Measurements from ENCODE around the gene XYLT1. TPM values are rescaled to one million over a fixed set of nuclear protein-coding genes. Genes with fewer than 3 reads are reported as not detected.

Gene XYLT1
- total and polyA plus RNA-seq, 2 of the 8 experiments (the other 6 are each of a cell fraction or from before 2014, with no cell fraction given), result 6.6 to 25.4 TPM

- Histone ChIP-seq H3K79me1 (ENCODE audit: low read depth, low read length) (0 out of 2 replicates have a peak, but pooled peaks cover 2% of the 10 kb centered on the region), H3K18ac (ENCODE audit: extremely low read depth, low read length) (no peak overlapping the region), H3K14ac (ENCODE audit: insufficient read length) (no peak overlapping the region), H2BK20ac (ENCODE audit: low read length) (no peak overlapping the region), H2BK15ac (ENCODE audit: low read length) (no peak overlapping the region), H2AK5ac (ENCODE audit: low read depth, low read length) (no peak overlapping the region), H3K9ac (replicated peaks in 1 of 4; ENCODE audit: extremely low read depth in 1 of 4, low read depth in 3 of 4, low read length in 3 of 4) (no peak overlapping the region; a peak in 1 of 7 replicates), H3K36me3 (ENCODE audit: control insufficient read depth in 2 of 4, insufficient read depth in 4 of 4, low read length in 3 of 4) (no peaks in the 10 kb centered on the region), H3K9me3 (ENCODE audit: insufficient read depth in 2 of 2, low read depth in 1 of 2, low read length in 1 of 2) (no peaks in the 10 kb centered on the region), H3K56ac (replicated peaks; ENCODE audit: insufficient read length, low read depth, low read length) (no peak overlapping the region), H3K27ac (ENCODE audit: low read depth, low read length) (no peak overlapping the region), H3K4ac (replicated peaks; ENCODE audit: insufficient read length, low read depth, low read length) (no peak overlapping the region), H4K91ac (replicated peaks; ENCODE audit: insufficient read length, low read length) (no peak overlapping the region), H2BK12ac (ENCODE audit: low read depth, low read length) (no peak overlapping the region; the same call in 1 of the 2 replicates), H3K23ac (ENCODE audit: insufficient read length) (no peak overlapping the region), H3K4me2 (ENCODE audit: insufficient read depth in 1 of 2, low read depth in 2 of 2, low read length in 2 of 2) (peak overlapping the region; percentile 12 to 35; a peak in 3 of 4 replicates), H4K8ac (ENCODE audit: extremely low read depth, insufficient read depth, low read length) (no peak overlapping the region), H2BK120ac (replicated peaks; ENCODE audit: low read depth, low read length) (no peak overlapping the region), H3K4me1 (replicated peaks in 1 of 4; ENCODE audit: control insufficient read depth in 3 of 4, insufficient read depth in 4 of 4, low read length in 3 of 4) (peaks cover 2 to 18% (median 8%) of the 10 kb centered on the region in 4 experiments; a peak in 6 of 7 replicates), H2BK5ac (ENCODE audit: low read depth, low read length) (no peak overlapping the region), H3K79me2 (ENCODE audit: control insufficient read depth in 1 of 2, insufficient read depth in 2 of 2, low read length in 2 of 2) (no peaks in the 10 kb centered on the region), H3K23me2 (ENCODE audit: low read depth, low read length) (peaks cover 5% of the 10 kb centered on the region; the same call in 1 of the 2 replicates), H2AFZ (ENCODE audit: low read length) (no peak overlapping the region), H3K4me3 (ENCODE audit: extremely low read depth in 1 of 4, insufficient read depth in 2 of 4, low read depth in 3 of 4, low read length in 4 of 4) (peak overlapping the region in 1 of 4 experiments; percentile 16; a peak in 1 of 8 replicates), H4K5ac (ENCODE audit: insufficient read length, low read depth, low read length) (no peak overlapping the region), H3K27me3 (replicated peaks in 1 of 4; ENCODE audit: control insufficient read depth in 3 of 4, extremely low read depth in 1 of 4, insufficient read depth in 3 of 4, low read length in 3 of 4) (no peaks in the 10 kb centered on the region), H4K20me1 (replicated peaks in 1 of 2; ENCODE audit: control insufficient read depth in 1 of 2, insufficient read depth in 2 of 2, low read length in 2 of 2) (no peaks in the 10 kb centered on the region)
- ChIA-PET CTCF (ENCODE audit: partially characterized antibody) (interaction anchor here (0.9 to 3.6 kb wide), 4 partner anchors 11 to 242 kb away, joined by 3 to 28 read pairs (median 4); no protein-coding TSS in a partner anchor), POLR2A (ENCODE audit: partially characterized antibody) (no interaction called here)
- no peak for TF ChIP-seq ATF2 (IDR thresholded peaks at IDR 0.05; ENCODE audit: low read length)
- TF ChIP-seq JUN (IDR thresholded peaks at IDR 0.05; ENCODE audit: low read depth, low read length), result no peak
- TF ChIP-seq RXRA (IDR thresholded peaks at IDR 0.05; ENCODE audit: insufficient read depth, low read depth, low read length), result no peak
- 0 out of 4 replicates have a peak, but pooled peaks of 1 of the 2 experiments have one; percentile 64 for TF ChIP-seq HDAC2 (IDR thresholded peaks at IDR 0.05; ENCODE audit: borderline replicate concordance in 1 of 2, low read depth in 2 of 2, low read length in 2 of 2)
- TF ChIP-seq KDM1A (IDR thresholded peaks at IDR 0.05; ENCODE audit: borderline replicate concordance, low read length), result peak; percentile 89
- no peak for TF ChIP-seq SP4 (IDR thresholded peaks at IDR 0.05; ENCODE audit: low read length)
- no peak for TF ChIP-seq YY1 (IDR thresholded peaks at IDR 0.05; ENCODE audit: low read depth, low read length)
- peak in 1 of 2 experiments; percentile 47 for DNase-seq (ENCODE audit: low read depth in 1 of 2, low spot score in 2 of 2)
- FAIRE-seq, result peak; percentile 72
- WGBS, 2 experiments (ENCODE audit: extremely low coverage in 1 of 2, insufficient coverage in 1 of 2, insufficient read length in 1 of 2, insufficient replicate concordance in 2 of 2, low coverage in 1 of 2, low lambda C conversion rate in 2 of 2, missing lambda C conversion rate in 1 of 2), result 71% methylated on average over 8 of the region's 8 CpGs; no CpG with 5 or more reads in 1 of the 2 experiments
Observed at GRCh38 chr16:17205279-17206211, 265.2 kb downstream of the XYLT1 start.

Measured in H1 (cell line).